GM12864 (cell line): ENCODE measurements around the gene ZNF786.

ENCODE experiments used
- DNase-seq: peaks from one replicate; pipeline ENCODE4 v3.0.0-alpha.2; 2011; ENCODE audit warnings: low read depth
- H3K4me3 ChIP-seq: 2 replicates; pipeline ENCODE4 v1.5.1; 2011; ENCODE audit warnings: mild to moderate bottlenecking, low read depth, low read length, control low read depth
- TF ChIP-seq, protein P1 (sequence below): IDR thresholded peaks from 2 replicates; pipeline ENCODE4 v1.5.1; 2011; ENCODE audit warnings: low read depth, mild to moderate bottlenecking, moderate library complexity, low read length, control low read depth, inconsistent platforms; ENCODE audit errors: missing control alignments

ZNF786 gene

DNA sequence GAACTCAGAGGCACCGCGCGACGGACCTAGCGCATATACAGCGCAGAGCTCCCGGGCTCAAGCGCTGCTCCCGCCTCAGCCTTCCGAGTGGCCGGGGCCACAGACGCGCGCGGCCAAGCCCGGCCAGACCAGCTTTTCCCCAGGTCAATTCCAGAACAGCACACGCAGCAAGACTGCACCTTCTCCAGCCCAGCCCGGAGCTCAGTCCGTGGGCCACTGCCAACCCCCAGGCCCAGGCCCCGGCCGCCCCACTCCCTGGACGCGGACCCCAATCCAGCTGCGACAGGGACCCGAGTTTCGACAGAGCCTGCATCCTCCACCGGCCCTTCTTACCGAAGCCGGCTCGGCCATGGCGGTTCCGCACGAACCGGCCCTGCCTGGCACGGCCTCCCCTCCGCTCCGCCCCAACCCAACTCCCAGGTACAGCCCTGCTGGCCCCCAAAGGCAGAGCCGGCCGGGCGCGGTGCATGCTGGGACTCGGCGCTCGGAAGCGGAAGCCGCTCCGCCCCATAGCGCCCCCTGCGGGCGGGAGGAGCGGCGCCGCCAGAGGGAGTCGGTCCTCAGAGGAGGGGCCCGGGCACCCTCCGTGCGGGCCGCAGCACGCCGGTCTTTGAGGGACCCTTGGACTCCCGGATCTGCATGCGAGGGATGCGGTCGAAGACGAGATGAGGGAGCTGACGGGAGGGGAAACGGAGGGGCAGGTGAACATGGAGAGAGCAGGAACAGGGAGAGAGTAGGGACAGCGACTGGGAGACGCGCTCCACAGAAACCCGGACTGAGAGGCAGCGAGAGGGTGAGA is 35.5 kb upstream of the ZNF786 start, which contains the start of gene ZNF425:
Gene ZNF425, minus strand, starts transcription at position 462 of the 799 bp plus-strand sequence. Its CDS starts 111 bp downstream, at position 351.
- TF ChIP-seq, protein P1, sequence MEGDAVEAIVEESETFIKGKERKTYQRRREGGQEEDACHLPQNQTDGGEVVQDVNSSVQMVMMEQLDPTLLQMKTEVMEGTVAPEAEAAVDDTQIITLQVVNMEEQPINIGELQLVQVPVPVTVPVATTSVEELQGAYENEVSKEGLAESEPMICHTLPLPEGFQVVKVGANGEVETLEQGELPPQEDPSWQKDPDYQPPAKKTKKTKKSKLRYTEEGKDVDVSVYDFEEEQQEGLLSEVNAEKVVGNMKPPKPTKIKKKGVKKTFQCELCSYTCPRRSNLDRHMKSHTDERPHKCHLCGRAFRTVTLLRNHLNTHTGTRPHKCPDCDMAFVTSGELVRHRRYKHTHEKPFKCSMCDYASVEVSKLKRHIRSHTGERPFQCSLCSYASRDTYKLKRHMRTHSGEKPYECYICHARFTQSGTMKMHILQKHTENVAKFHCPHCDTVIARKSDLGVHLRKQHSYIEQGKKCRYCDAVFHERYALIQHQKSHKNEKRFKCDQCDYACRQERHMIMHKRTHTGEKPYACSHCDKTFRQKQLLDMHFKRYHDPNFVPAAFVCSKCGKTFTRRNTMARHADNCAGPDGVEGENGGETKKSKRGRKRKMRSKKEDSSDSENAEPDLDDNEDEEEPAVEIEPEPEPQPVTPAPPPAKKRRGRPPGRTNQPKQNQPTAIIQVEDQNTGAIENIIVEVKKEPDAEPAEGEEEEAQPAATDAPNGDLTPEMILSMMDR, result peak; percentile 82
- H3K4me3 ChIP-seq, result peak within 1 kb of the TSS; percentile 100
- peak; percentile 81 for DNase-seq

- DNase-seq, result no peak
- peak overlapping the region; percentile 100 for H3K4me3 ChIP-seq
- TF ChIP-seq, protein P1, result no peak
These were observed 34.8 kb upstream of the ZNF786 start for GRCh38 chr7:149125189-149125862.

DNA sequence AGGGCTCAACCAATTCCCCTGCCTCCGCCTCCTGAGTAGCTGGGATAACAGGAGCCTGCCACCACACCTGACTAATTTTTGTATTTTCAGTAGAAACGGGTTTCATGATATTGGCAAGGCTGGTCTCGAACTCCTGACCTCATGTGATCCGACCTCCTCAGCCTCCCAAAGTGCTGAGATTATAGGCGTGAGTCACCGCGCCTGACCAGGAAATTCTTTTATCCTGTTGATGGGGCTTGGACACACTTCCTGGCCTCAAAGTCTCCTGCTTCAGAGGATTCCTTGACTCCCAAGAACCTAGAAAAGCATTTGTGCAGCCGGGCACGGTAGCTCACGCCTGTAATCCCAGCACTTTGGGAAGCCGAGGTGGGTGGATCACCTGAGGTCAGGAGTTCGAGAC is 19.5 kb upstream of the ZNF786 start:
- H3K4me3 ChIP-seq, result no peak overlapping the region
- DNase-seq, result no peak
- TF ChIP-seq, protein P1, result no peak

- H3K4me3 ChIP-seq, result no peak overlapping the region
- TF ChIP-seq, protein P1, result no peak
These were observed 14.2 kb upstream of the ZNF786 start for GRCh38 chr7:149104749-149105148.

DNA sequence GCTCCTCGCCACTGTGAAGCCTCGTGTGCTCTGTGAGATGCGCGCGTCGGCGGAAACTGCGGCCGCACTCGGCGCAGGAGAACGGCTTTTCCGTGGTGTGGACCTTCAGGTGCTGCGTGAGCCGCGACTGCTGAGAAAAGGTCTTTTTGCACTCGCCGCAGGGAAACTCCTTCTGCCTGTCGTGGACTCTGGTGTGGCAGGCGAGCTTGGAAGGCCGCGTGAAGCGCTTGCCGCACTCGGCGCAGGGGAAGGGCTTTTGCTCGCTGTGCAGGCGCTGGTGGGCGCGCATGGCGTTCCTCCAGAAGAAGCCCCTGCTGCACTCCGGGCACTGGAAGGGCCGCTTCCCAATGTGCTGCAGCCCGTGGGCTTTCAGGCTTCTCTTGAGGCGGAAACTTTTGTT is 13.7 kb upstream of the ZNF786 start:
- no peak for DNase-seq
- TF ChIP-seq, protein P1, result no peak
- no peak overlapping the region for H3K4me3 ChIP-seq

More at GRCh38 chr7:149104749-149105148, 14.2 kb upstream of the ZNF786 start:
- DNase-seq, result no peak

DNA sequence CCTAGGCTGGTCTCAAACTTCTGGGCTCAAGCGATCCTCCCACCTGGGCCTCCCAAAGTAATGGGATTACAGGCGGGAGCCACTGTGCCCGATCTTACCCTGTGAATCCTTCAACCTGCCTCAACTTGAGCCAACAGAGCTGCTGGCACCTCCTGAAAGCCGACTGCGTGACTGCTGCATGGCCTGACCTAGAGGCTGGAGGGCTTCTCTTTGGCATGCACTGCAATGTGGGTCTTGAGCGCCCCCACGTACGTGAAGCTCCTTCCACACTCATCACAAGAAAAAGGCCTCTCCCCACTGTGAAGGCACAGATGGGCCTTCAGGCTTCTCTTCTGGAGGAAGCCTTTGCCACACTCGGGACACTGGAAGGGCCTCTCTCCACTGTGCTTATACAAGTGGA is 12.9 kb upstream of the ZNF786 start:
- no peak overlapping the region for H3K4me3 ChIP-seq
- TF ChIP-seq, protein P1, result no peak
- no peak for DNase-seq

- no peak for DNase-seq
- no peak overlapping the region for H3K4me3 ChIP-seq
- TF ChIP-seq, protein P1, result no peak
These were observed 12.1 kb upstream of the ZNF786 start for GRCh38 chr7:149102666-149103065.
